GM19238 (cell line): ENCODE data around the gene ASPN.
"Not testable (repeated sequence)": the region's sequence is repeated elsewhere in the genome, so short reads cannot be mapped to it uniquely, and the experiment has no call there.

Experiments
- DNase-seq: peaks from one replicate; pipeline ENCODE4 v3.0.0; 2011; ENCODE audit warnings: low spot score; ENCODE audit not compliant: insufficient read length

The ASPN gene

GRCh38 chr9:92422611-92423338, 59.5 kb downstream of the ASPN start:
- no peak for DNase-seq

- no peak for DNase-seq
These were observed 67.7 kb downstream of the ASPN start for GRCh38 chr9:92414566-92414965.

- not testable (repeated sequence) for DNase-seq
These were observed 71.1 kb downstream of the ASPN start for GRCh38 chr9:92411157-92411556.

- no peak for DNase-seq
These were observed 73.4 kb downstream of the ASPN start for GRCh38 chr9:92408747-92409478.

GRCh38 chr9:92407818-92408217, 74.5 kb downstream of the ASPN start:
- no peak for DNase-seq

- no peak for DNase-seq
These were observed 75.8 kb downstream of the ASPN start for GRCh38 chr9:92406477-92406876.
